ENCODE measurements around the gene TRAFD1.

Gene TRAFD1

DNA sequence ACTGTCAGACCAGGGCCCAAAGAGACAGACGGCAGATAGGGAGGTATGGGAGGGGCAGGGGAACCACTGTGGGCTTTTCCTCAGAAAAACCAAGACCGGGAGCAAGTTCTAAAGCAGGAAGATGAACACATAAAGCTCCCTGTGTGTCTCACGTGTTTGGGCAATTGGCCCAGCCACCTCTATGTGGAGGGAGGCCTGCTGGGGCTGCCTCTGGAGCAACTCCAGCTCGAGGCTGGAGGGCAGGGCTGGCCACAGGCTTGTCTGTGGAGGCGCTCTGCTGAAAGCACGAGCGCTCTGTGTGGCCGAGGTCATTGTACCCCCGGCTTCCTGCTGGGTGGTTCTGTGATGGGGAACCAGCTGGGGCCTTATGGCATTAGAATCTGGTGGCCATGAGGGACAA, 36.4 kb downstream of the TRAFD1 start:
- peaks cover 3% of the 10 kb centered on the region; the same call in 1 of the 2 replicates for H3K9me3 ChIP-seq (ENCODE audit: low read depth, low read length)
- H3K9ac ChIP-seq (ENCODE audit: insufficient read length) = no peak overlapping the region
- H3K27ac ChIP-seq = no peak overlapping the region
- no peak for DNase-seq (ENCODE audit: low read depth, low spot score)
- TF ChIP-seq FOXP2 (optimal IDR thresholded peaks at IDR 0.05; ENCODE audit: control extremely low read depth, extremely low read length, insufficient read depth) = no peak
- TF ChIP-seq POLR2AphosphoS5 (IDR thresholded peaks at IDR 0.05; ENCODE audit: borderline replicate concordance, low read depth, low read length) = no peak
- TF ChIP-seq EZH2 (IDR thresholded peaks at IDR 0.05) = no peak
- no peak overlapping the region for H3K4me3 ChIP-seq
- peaks cover 57% of the 10 kb centered on the region for H3K36me3 ChIP-seq (ENCODE audit: insufficient read depth, low read length)

DNA sequence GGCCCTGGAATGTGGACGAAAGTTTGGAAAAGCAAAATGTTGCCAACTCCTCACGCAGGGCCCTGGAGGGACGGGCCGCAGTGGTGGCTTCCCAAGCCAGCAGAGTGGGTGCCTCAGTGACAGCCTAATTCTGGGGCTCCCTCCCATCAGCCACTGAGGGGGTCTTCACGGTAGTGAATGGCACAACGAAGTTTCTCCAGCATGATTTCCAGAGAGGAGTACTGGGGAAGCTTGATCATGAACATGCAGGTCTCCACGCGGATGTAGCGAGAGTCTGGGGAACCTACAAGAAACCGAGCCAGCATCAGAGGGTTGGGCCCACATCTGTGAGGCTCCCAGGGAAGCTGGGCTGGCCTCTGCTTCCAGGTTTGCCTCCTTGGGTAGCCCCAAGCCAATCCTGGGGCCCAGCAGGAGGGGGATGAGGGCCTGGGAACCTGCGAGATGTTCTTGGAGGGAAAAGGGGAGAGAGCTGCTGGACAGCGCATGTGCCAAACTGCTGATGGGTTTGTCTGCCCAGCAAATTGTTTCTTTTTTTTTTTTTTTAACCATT, 37.0 kb downstream of the TRAFD1 start:
- Histone ChIP-seq H3K9me3 (ENCODE audit: low read depth, low read length) (peaks cover 3% of the 10 kb centered on the region; the same call in 1 of the 2 replicates), H3K9ac (ENCODE audit: insufficient read length) (no peak overlapping the region), H3K4me3 (no peak overlapping the region), H3K36me3 (ENCODE audit: insufficient read depth, low read length) (peaks cover 57% of the 10 kb centered on the region), H3K27ac (no peak overlapping the region)
- no peak for TF ChIP-seq POLR2AphosphoS5 (IDR thresholded peaks at IDR 0.05; ENCODE audit: borderline replicate concordance, low read depth, low read length)
- TF ChIP-seq FOXP2 (optimal IDR thresholded peaks at IDR 0.05; ENCODE audit: control extremely low read depth, extremely low read length, insufficient read depth) = no peak
- TF ChIP-seq EZH2 (IDR thresholded peaks at IDR 0.05) = no peak
- no peak for DNase-seq (ENCODE audit: low read depth, low spot score)

DNA sequence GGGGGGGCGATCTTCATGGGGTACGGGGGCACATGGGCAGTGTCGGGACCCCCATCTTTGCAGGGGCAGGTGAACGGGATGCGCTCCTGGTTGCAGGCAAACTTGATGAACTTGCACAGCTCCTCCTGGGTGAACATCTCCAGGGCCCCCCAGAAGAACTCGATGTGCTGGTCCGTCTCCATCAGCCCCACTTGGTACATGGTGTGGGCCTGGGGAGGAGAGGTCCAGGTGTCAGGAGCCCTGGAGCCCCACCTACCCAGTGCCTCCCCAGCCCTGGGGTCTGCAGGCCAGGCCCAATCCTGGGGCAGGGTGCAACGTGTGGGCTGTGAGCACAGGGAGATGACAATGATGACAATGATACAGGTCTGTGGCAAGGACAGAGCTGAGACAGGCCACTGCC, 37.7 kb downstream of the TRAFD1 start:
- no peak for TF ChIP-seq FOXP2 (optimal IDR thresholded peaks at IDR 0.05; ENCODE audit: control extremely low read depth, extremely low read length, insufficient read depth)
- TF ChIP-seq EZH2 (IDR thresholded peaks at IDR 0.05) = no peak
- 0 out of 2 replicates have a peak, but pooled peaks have one; percentile 7 for TF ChIP-seq POLR2AphosphoS5 (IDR thresholded peaks at IDR 0.05; ENCODE audit: borderline replicate concordance, low read depth, low read length)
- Histone ChIP-seq H3K4me3 (no peak overlapping the region), H3K9ac (ENCODE audit: insufficient read length) (no peak overlapping the region), H3K36me3 (ENCODE audit: insufficient read depth, low read length) (peaks cover 56% of the 10 kb centered on the region), H3K9me3 (ENCODE audit: low read depth, low read length) (peaks cover 3% of the 10 kb centered on the region; the same call in 1 of the 2 replicates), H3K27ac (no peak overlapping the region)
- no peak for DNase-seq (ENCODE audit: low read depth, low spot score)

DNA sequence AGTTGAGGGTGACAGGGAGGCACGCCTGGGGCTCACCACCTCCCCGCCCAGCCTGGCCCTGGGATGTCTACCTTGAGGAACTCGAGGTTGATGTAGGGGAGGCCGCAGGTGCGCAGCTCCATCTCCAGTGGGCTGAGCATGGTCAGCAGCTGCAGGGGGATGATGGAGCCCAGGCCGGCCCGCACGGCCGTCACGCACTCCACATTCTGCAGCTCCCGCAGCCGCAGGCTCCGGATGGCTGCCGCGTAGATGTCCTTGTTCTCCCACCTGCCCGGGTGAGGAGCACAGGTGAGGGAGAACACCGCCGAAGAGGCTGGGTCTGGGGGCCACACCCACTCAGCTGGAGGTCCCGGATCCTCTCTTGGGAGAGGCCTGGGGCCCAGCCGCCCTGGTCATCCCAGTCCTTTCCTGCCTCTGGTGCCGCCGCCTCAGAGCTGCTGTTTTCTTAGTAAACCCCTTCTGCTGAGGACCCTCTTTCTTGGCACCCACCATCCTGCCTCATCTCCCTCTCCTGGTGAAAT, 38.2 kb downstream of the TRAFD1 start:
- Histone ChIP-seq H3K36me3 (ENCODE audit: insufficient read depth, low read length) (peaks cover 51% of the 10 kb centered on the region), H3K9me3 (ENCODE audit: low read depth, low read length) (peaks cover 3% of the 10 kb centered on the region; the same call in 1 of the 2 replicates), H3K4me3 (no peak overlapping the region), H3K27ac (no peak overlapping the region), H3K9ac (ENCODE audit: insufficient read length) (no peak overlapping the region)
- no peak for TF ChIP-seq POLR2AphosphoS5 (IDR thresholded peaks at IDR 0.05; ENCODE audit: borderline replicate concordance, low read depth, low read length)
- no peak for TF ChIP-seq FOXP2 (optimal IDR thresholded peaks at IDR 0.05; ENCODE audit: control extremely low read depth, extremely low read length, insufficient read depth)
- TF ChIP-seq EZH2 (IDR thresholded peaks at IDR 0.05) = no peak
- no peak for DNase-seq (ENCODE audit: low read depth, low spot score)

DNA sequence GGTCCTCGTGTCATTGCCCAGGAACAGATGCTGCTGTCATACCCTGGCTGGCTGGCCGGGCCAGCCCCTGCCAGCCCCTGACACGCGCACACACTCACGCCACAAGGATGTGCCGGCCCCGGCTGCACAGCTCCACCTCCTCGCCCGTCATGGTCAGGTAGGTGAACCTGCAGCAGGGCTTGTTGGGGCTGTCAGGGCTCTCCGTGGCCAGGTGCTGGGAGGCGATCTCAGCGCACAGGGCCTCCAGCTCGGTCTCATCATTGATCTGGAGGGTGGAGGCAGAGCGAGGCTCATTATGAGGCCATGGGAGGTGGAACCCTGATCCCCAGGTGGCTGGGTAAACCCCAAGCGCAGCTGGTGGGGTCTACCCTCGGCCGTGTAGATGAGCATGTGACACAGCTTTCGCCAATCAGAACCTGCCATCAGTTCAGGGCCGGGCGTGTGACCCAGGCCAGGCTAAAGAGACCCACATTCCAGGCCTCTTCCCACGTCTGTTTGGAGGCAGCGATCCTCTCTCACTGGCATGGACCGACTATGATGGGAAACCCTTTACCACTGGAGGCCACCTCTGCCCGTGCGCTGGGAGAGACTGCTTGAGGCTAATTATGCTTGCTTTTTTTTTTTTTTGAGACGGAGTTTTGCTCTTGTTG, 38.8 kb downstream of the TRAFD1 start:
- H3K9ac ChIP-seq (ENCODE audit: insufficient read length) = no peak overlapping the region
- H3K9me3 ChIP-seq (ENCODE audit: low read depth, low read length) = peaks cover 2% of the 10 kb centered on the region; the same call in 1 of the 2 replicates
- H3K36me3 ChIP-seq (ENCODE audit: insufficient read depth, low read length) = peaks cover 45% of the 10 kb centered on the region
- no peak for DNase-seq (ENCODE audit: low read depth, low spot score)
- no peak overlapping the region for H3K27ac ChIP-seq
- H3K4me3 ChIP-seq = no peak overlapping the region
- TF ChIP-seq POLR2AphosphoS5 (IDR thresholded peaks at IDR 0.05; ENCODE audit: borderline replicate concordance, low read depth, low read length) (no peak), EZH2 (IDR thresholded peaks at IDR 0.05) (no peak), FOXP2 (optimal IDR thresholded peaks at IDR 0.05; ENCODE audit: control extremely low read depth, extremely low read length, insufficient read depth) (no peak)

DNA sequence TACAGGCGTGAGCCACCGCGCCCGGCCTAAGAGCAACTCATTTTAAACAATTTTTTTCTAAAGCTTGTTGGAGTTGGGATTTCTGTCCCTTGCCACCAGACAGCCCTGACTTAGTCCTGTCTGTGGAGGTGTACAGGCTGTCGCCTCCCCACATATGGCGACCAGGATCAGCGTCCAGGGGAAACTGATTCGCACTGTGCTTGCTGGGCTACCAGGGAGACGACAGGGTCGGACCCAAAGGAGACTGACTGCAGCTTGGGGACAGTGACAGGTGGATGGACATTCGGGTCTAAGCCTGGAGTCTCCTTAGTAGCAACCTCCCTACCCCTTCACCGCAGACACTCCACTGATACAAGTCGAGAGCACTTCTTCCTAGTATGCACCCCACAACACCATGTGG, 40.3 kb downstream of the TRAFD1 start:
- Histone ChIP-seq H3K36me3 (ENCODE audit: insufficient read depth, low read length) (peaks cover 33% of the 10 kb centered on the region), H3K9ac (ENCODE audit: insufficient read length) (no peak overlapping the region), H3K9me3 (ENCODE audit: low read depth, low read length) (no peaks in the 10 kb centered on the region), H3K4me3 (no peak overlapping the region), H3K27ac (no peak overlapping the region)
- DNase-seq (ENCODE audit: low read depth, low spot score) = no peak
- no peak for TF ChIP-seq POLR2AphosphoS5 (IDR thresholded peaks at IDR 0.05; ENCODE audit: borderline replicate concordance, low read depth, low read length)
- TF ChIP-seq EZH2 (IDR thresholded peaks at IDR 0.05) = no peak
- TF ChIP-seq FOXP2 (optimal IDR thresholded peaks at IDR 0.05; ENCODE audit: control extremely low read depth, extremely low read length, insufficient read depth) = no peak

DNA sequence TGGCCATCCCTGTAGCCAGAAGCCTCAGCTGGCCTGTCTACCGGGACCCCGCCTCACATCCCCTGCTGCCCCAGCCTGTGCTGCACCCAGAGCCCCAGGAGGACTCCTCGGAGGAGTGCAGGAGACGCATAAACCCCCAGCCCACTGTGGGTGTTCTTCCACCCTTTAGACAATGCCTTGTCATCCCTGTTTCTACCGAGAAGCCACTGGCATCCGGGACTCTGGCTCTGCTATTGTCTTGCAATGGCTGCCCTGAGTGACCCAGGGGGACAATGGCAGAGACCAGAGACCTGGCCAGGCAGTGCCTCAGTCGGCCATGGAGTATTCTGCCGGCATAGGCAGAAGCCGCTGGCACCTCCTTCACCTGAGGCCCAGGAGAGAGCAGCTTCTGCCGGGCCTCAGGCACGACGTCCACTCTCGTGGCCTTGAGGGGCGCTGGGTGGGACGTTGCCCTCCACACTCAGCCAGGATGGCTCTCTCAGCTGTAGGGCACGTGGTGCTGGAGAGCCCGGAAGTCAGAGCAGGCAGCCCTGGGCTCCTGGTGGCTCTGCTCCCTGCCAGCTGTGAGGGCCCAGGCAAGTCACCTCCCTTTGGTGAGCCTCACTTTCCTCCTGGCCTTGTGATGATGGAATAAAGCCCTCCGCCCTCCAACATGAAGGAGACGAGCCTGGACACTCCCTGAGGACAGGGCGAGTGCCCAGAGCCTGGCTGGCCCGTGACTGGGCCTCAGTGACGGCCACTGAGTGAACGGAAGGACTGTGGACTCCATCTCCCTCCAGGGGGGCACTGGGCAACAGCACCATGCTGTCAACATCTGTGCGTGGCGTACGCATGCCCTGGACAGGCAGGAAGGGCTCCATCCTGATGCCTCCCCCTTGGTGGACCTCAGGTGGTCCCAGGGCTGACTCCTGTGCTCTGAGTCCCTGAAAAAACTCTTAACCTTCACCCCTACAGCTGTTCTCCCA, 41.0 kb downstream of the TRAFD1 start:
- no peak overlapping the region for H3K4me3 ChIP-seq
- DNase-seq (ENCODE audit: low read depth, low spot score) = no peak
- H3K9me3 ChIP-seq (ENCODE audit: low read depth, low read length) = no peaks in the 10 kb centered on the region
- H3K36me3 ChIP-seq (ENCODE audit: insufficient read depth, low read length) = peaks cover 32% of the 10 kb centered on the region; the same call in 1 of the 2 replicates
- H3K27ac ChIP-seq = no peak overlapping the region
- no peak overlapping the region for H3K9ac ChIP-seq (ENCODE audit: insufficient read length)
- TF ChIP-seq EZH2 (IDR thresholded peaks at IDR 0.05) (no peak), FOXP2 (optimal IDR thresholded peaks at IDR 0.05; ENCODE audit: control extremely low read depth, extremely low read length, insufficient read depth) (no peak), POLR2AphosphoS5 (IDR thresholded peaks at IDR 0.05; ENCODE audit: borderline replicate concordance, low read depth, low read length) (no peak)

DNA sequence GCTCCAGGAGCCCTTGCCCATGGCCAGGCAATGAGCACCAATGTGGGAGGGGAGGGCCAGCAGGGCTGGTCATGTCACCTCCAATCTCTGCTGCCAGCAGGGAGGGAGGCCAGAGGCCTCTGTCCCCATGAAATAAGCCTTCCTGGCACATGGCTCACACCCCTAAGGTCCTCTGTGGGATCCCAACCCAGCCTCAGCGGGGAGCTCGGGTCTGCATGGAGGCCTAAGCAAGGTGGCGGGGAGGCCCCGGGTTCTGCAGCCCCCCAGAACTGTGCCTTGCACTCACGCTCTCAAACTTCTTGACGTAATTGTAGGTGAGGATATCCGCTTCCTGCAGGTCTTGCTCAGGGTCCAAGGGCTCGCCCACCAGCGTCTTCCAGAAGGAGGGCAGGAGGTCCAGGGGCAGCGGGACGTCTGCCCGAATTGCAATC, 41.7 kb downstream of the TRAFD1 start:
- TF ChIP-seq FOXP2 (optimal IDR thresholded peaks at IDR 0.05; ENCODE audit: control extremely low read depth, extremely low read length, insufficient read depth) (no peak), EZH2 (IDR thresholded peaks at IDR 0.05) (no peak), POLR2AphosphoS5 (IDR thresholded peaks at IDR 0.05; ENCODE audit: borderline replicate concordance, low read depth, low read length) (no peak)
- Histone ChIP-seq H3K36me3 (ENCODE audit: insufficient read depth, low read length) (peaks cover 29% of the 10 kb centered on the region; the same call in 1 of the 2 replicates), H3K9me3 (ENCODE audit: low read depth, low read length) (no peaks in the 10 kb centered on the region), H3K9ac (ENCODE audit: insufficient read length) (no peak overlapping the region), H3K27ac (no peak overlapping the region), H3K4me3 (no peak overlapping the region)
- DNase-seq (ENCODE audit: low read depth, low spot score) = no peak
